Gastroesophageal sphincter (tissue), 4 donors: ENCODE data around the gene NUP88. TPM values are rescaled to one million over a fixed set of nuclear protein-coding genes. Genes with fewer than 3 reads are reported as not detected.

Experiments
- ATAC-seq: fragments of 150-250 bp; one replicate; pipeline ENCODE4 v1.9.1; 2016; ENCODE audit warnings: mild to moderate bottlenecking, moderate library complexity
- H3K27ac ChIP-seq, 4 donors: fragments of 200-600 bp; sonication (generic) in 3 of 4; 1 replicate in 3 of 4; 2 replicates in 1 of 4; pipeline ENCODE4 v1.5.1; 2016 to 2019
- H3K27me3 ChIP-seq: fragments of 200-600 bp; sonication (generic); one replicate; pipeline ENCODE4 v1.5.1; 2019
- H3K36me3 ChIP-seq, 2 donors: fragments of 200-600 bp; sonication (generic); one replicate each; pipeline ENCODE4 v1.5.1; 2019; ENCODE audit warnings: control low read depth in 1 of 2
- H3K4me1 ChIP-seq, 3 donors: fragments of 200-600 bp; sonication (generic); 1 replicate in 2 of 3; 2 replicates in 1 of 3; pipeline ENCODE4 v1.5.1; 2016 to 2019; ENCODE audit warnings: control low read depth in 2 of 3
- H3K4me3 ChIP-seq, 2 donors: fragments of 200-600 bp; sonication (generic); one replicate each; pipeline ENCODE4 v1.5.1; 2019; ENCODE audit warnings: mild to moderate bottlenecking in 1 of 2, moderate library complexity in 1 of 2
- H3K9me3 ChIP-seq, 3 donors: fragments of 200-600 bp; sonication (generic); one replicate each; pipeline ENCODE4 v1.5.1; 2017 to 2019; ENCODE audit warnings: control low read depth in 2 of 3
- EP300 ChIP-seq: sonication (generic); formaldehyde crosslinking; IDR thresholded peaks from one replicate; pipeline ENCODE4 v1.6.1; 2017; ENCODE audit warnings: antibody characterized with exemption, mild to moderate bottlenecking
- POLR2A ChIP-seq, 2 donors: fragments of 450-650 bp; IDR thresholded peaks; one replicate each; pipeline ENCODE4 v1.6.1; 2017; ENCODE audit warnings: antibody characterized with exemption in 2 of 2, mild to moderate bottlenecking in 2 of 2, moderate library complexity in 1 of 2
- POLR2AphosphoS5 ChIP-seq: sonication (generic); formaldehyde crosslinking; IDR thresholded peaks from one replicate; pipeline ENCODE4 v1.6.1; 2017; ENCODE audit warnings: antibody characterized with exemption
- WGBS, 2 donors: methylation state at CpG; one replicate each; pipeline ENCODE4 v1.1.5; 2018; ENCODE audit warnings: low coverage in 1 of 2; 5-methylcytosine and 5-hydroxymethylcytosine counted together
- total RNA-seq, 4 donors: library from RNA; depleted of rRNA; stranded (reverse); fragments of >200 nt; gene quantifications; one replicate each; pipeline ENCODE4 v1.1.0, GENCODE V29; 2016
- TF ChIP-seq, protein P1 (sequence below), 4 experiments: fragments of 200-600 bp in 2 of 4; fragments of 450-650 bp in 2 of 4; sonication (generic) in 1 of 4; IDR thresholded peaks; one replicate each; pipeline ENCODE4 v1.5.1; 2017 to 2019; ENCODE audit warnings: antibody characterized with exemption in 4 of 4, mild to moderate bottlenecking in 2 of 4, moderate library complexity in 2 of 4

The NUP88 gene
- total RNA-seq, 4 donors from 2014 or later, result 50.1 to 71.0 (median 56.4) TPM

GRCh38 chr17:5364156-5364555 is 55.3 kb downstream of the NUP88 start:
- ATAC-seq, result no peak
- peaks cover 0 to 82% of the 10 kb centered on the region in 2 donors for H3K36me3 ChIP-seq

GRCh38 chr17:5362162-5362811 is 57.2 kb downstream of the NUP88 start:
- H3K9me3 ChIP-seq, result no peaks in the 10 kb centered on the region
- no peak for ATAC-seq
- TF ChIP-seq POLR2AphosphoS5 (no peak), EP300 (no peak), POLR2A (IDR thresholded peaks at IDR 0.05) (no peak)
- TF ChIP-seq, protein P1, sequence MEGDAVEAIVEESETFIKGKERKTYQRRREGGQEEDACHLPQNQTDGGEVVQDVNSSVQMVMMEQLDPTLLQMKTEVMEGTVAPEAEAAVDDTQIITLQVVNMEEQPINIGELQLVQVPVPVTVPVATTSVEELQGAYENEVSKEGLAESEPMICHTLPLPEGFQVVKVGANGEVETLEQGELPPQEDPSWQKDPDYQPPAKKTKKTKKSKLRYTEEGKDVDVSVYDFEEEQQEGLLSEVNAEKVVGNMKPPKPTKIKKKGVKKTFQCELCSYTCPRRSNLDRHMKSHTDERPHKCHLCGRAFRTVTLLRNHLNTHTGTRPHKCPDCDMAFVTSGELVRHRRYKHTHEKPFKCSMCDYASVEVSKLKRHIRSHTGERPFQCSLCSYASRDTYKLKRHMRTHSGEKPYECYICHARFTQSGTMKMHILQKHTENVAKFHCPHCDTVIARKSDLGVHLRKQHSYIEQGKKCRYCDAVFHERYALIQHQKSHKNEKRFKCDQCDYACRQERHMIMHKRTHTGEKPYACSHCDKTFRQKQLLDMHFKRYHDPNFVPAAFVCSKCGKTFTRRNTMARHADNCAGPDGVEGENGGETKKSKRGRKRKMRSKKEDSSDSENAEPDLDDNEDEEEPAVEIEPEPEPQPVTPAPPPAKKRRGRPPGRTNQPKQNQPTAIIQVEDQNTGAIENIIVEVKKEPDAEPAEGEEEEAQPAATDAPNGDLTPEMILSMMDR (IDR thresholded peaks at IDR 0.05), result no peak
- 58 to 61% methylated on average over 6 of the region's 7 CpGs for WGBS, 2 donors
- no peaks in the 10 kb centered on the region for H3K27me3 ChIP-seq
- no peaks in the 10 kb centered on the region for H3K4me1 ChIP-seq
- H3K4me3 ChIP-seq, result no peak overlapping the region
- H3K27ac ChIP-seq, result no peak overlapping the region
- H3K36me3 ChIP-seq, result peaks cover 0 to 82% of the 10 kb centered on the region in 2 donors

More at GRCh38 chr17:5364156-5364555, 55.3 kb downstream of the NUP88 start:
- 87 to 92% methylated on average over 6 of the region's 6 CpGs for WGBS, 2 donors
- H3K4me1 ChIP-seq, result no peaks in the 10 kb centered on the region
- TF ChIP-seq, protein P1 (IDR thresholded peaks at IDR 0.05), result no peak
- TF ChIP-seq EP300 (no peak), POLR2AphosphoS5 (no peak), POLR2A (IDR thresholded peaks at IDR 0.05) (no peak)
- H3K27ac ChIP-seq, result peak overlapping the region in 2 of 4 donors; percentile 15 to 35
- H3K4me3 ChIP-seq, result no peak overlapping the region
- H3K27me3 ChIP-seq, result no peaks in the 10 kb centered on the region
- no peaks in the 10 kb centered on the region for H3K9me3 ChIP-seq

DNA sequence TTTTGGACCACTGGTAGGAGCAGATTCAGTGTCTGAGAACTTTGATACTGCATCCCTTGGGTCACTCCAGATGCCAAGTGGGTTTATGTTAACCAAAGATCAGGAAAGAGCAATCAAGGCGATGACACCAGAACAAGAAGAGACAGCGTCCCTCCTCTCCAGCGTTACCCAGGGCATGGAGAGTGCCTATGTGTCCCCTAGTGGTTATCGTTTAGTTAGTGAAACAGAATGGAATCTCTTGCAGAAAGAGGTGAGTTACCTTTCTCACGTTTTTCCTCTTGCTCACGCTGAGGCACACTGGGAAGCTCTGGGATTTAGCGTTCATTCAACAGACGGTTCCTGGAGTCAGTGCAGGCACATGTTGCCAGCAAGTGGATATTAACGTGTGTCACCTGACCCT is 58.0 kb downstream of the NUP88 start:
- Histone ChIP-seq H3K4me1 (no peaks in the 10 kb centered on the region), H3K9me3 (no peaks in the 10 kb centered on the region), H3K36me3 (peaks cover 0 to 84% of the 10 kb centered on the region in 2 donors), H3K4me3 (no peak overlapping the region), H3K27ac (no peak overlapping the region), H3K27me3 (no peaks in the 10 kb centered on the region)
- 60 to 65% methylated on average over 5 to 9 of the region's 9 CpGs for WGBS, 2 donors
- no peak for ATAC-seq
- TF ChIP-seq EP300 (no peak), POLR2AphosphoS5 (no peak), POLR2A (IDR thresholded peaks at IDR 0.05) (no peak)
- TF ChIP-seq, protein P1 (IDR thresholded peaks at IDR 0.05), result no peak

DNA sequence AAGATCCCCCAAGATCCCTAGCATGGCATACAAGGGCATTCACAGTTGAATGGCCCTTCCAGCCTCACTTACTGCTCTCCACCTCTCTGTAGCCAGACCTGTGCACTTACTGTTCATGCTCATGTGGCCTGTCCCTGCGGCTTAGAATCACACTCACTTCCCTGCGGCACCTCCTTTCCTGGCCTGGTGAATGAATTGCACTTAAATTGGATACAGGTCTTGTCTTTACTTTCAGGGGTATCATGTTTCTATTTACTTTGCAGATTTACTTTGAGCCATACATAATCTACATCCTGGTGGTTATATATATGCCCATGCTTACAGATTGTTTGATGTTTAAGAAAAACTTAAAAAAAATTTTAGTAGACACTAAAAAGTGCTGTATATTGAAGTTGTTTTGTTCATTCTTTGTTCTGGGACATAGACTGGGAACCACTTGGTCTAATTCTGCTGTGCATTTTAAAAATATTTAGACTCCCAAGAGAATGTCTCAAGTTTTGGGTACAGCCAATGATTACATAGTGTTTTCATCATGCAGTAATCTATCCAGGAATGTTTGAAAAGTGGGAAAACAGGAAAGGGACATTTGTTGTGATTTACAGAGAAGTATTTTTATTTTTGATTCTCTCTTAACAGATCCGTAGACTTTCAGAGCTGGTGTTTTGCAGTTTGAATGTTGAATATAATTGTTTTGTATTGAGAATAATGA is 63.9 kb downstream of the NUP88 start:
- peaks cover 7 to 98% of the 10 kb centered on the region in 2 donors for H3K36me3 ChIP-seq
- no peak overlapping the region for H3K4me3 ChIP-seq
- WGBS, 2 donors, result 63 to 70% methylated on average over 2 to 3 of the region's 3 CpGs
- peak; percentile 63 for ATAC-seq
- no peaks in the 10 kb centered on the region for H3K4me1 ChIP-seq
- no peaks in the 10 kb centered on the region for H3K9me3 ChIP-seq
- H3K27me3 ChIP-seq, result no peaks in the 10 kb centered on the region
- peak overlapping the region in 3 of 4 donors; percentile 39 to 48 (median 44) for H3K27ac ChIP-seq
- TF ChIP-seq, protein P1 (IDR thresholded peaks at IDR 0.05), result no peak
- TF ChIP-seq POLR2A (IDR thresholded peaks at IDR 0.05), result no peak
- no peak for TF ChIP-seq EP300
